Neural progenitor cell (in vitro differentiated cells): ENCODE measurements around the gene ARID5B. TPM values are rescaled to one million over a fixed set of nuclear protein-coding genes. Genes with fewer than 3 reads are reported as not detected.
"Not testable (repeated sequence)": the region's sequence is repeated elsewhere in the genome, so short reads cannot be mapped to it uniquely, and the experiment has no call there.

ENCODE experiments used
- DNase-seq: peaks from one replicate; pipeline ENCODE4 v3.0.0-alpha.2; 2016; ENCODE audit warnings: low spot score
- H2AFZ ChIP-seq: fragments of 200-600 bp; sonication (generic); replicated peaks from 2 replicates; pipeline ENCODE4 v1.6.1; 2016; ENCODE audit warnings: antibody characterized with exemption
- H3F3A ChIP-seq: fragments of 200-600 bp; sonication (generic); 2 replicates; pipeline ENCODE4 v1.6.1; 2016; ENCODE audit warnings: antibody characterized with exemption, low read depth
- H3K27ac ChIP-seq: fragments of 200-600 bp; sonication (generic); 2 replicates; pipeline ENCODE4 v1.5.1; 2016; ENCODE audit warnings: mild to moderate bottlenecking
- H3K27me3 ChIP-seq: fragments of 200-600 bp; sonication (generic); 2 replicates; pipeline ENCODE4 v1.6.1; 2016; ENCODE audit warnings: mild to moderate bottlenecking, moderate library complexity
- H3K36me3 ChIP-seq: fragments of 200-600 bp; sonication (generic); 2 replicates; pipeline ENCODE4 v1.5.1; 2016
- H3K4me1 ChIP-seq: fragments of 200-600 bp; sonication (generic); 2 replicates; pipeline ENCODE4 v1.6.1; 2016; ENCODE audit warnings: mixed run types
- H3K4me2 ChIP-seq: fragments of 200-600 bp; sonication (generic); 2 replicates; pipeline ENCODE4 v1.6.1; 2016
- H3K4me3 ChIP-seq: fragments of 200-600 bp; sonication (generic); 2 replicates; pipeline ENCODE4 v1.5.1; 2016
- H3K79me2 ChIP-seq: fragments of 200-600 bp; sonication (generic); 2 replicates; pipeline ENCODE4 v1.6.1; 2016; ENCODE audit warnings: low read depth
- H3K9ac ChIP-seq: fragments of 200-600 bp; sonication (generic); 2 replicates; pipeline ENCODE4 v1.6.1; 2016
- H3K9me3 ChIP-seq: fragments of 200-600 bp; sonication (generic); 2 replicates; pipeline ENCODE4 v1.5.1; 2016; ENCODE audit warnings: low read depth
- H4K20me1 ChIP-seq: fragments of 200-600 bp; sonication (generic); 2 replicates; pipeline ENCODE4 v1.6.1; 2016; ENCODE audit warnings: low read depth
- H3K27ac Mint-ChIP-seq: 3 replicates; pipeline ENCODE4 v1.8.0; 2021; ENCODE audit warnings: mixed read lengths
- H3K27me3 Mint-ChIP-seq: 2 replicates; pipeline ENCODE4 v1.8.0; 2022; ENCODE audit warnings: low read depth, mild to moderate bottlenecking, inconsistent platforms, moderate library complexity, mixed read lengths; ENCODE audit not compliant: insufficient read depth
- H3K36me3 Mint-ChIP-seq: 3 replicates; pipeline ENCODE4 v1.8.0; 2021; ENCODE audit warnings: mixed read lengths
- H3K4me1 Mint-ChIP-seq: 3 replicates; pipeline ENCODE4 v1.8.0; 2021; ENCODE audit warnings: mixed read lengths
- H3K4me3 Mint-ChIP-seq: 3 replicates; pipeline ENCODE4 v1.8.0; 2021; ENCODE audit warnings: mild to moderate bottlenecking, moderate library complexity, mixed read lengths
- H3K9me3 Mint-ChIP-seq: 3 replicates; pipeline ENCODE4 v1.8.0; 2020; ENCODE audit warnings: mixed read lengths
- CTCF ChIP-seq: fragments of 200-600 bp; sonication (generic); IDR thresholded peaks from 2 replicates; pipeline ENCODE4 v1.5.1; 2017; ENCODE audit warnings: antibody characterized with exemption, mild to moderate bottlenecking
- EZH2 ChIP-seq: fragments of 200-600 bp; sonication (generic); IDR thresholded peaks from 2 replicates; pipeline ENCODE4 v1.6.1; 2017; ENCODE audit warnings: antibody characterized with exemption, mild to moderate bottlenecking, moderate library complexity
- EZH2phosphoT487 ChIP-seq: fragments of 200-600 bp; sonication (generic); IDR thresholded peaks from 2 replicates; pipeline ENCODE4 v1.6.1; 2017; ENCODE audit warnings: antibody characterized with exemption
- total RNA-seq: library from RNA; depleted of rRNA; stranded (reverse); fragments of >200 nt; gene quantifications from 2 replicates; pipeline ENCODE4 v1.2.3, GENCODE V29; 2015; ENCODE audit warnings: low replicate concordance

The ARID5B gene
- total RNA-seq, 1 donor from 2014 or later: 1.5 TPM

GRCh38 chr10:61973906-61974305 lies 72.4 kb downstream of the ARID5B start:
- H3K4me2 ChIP-seq: no peak overlapping the region
- no peaks in the 10 kb centered on the region for H3K79me2 ChIP-seq
- H3K4me1 ChIP-seq: no peaks in the 10 kb centered on the region
- H3K4me3 Mint-ChIP-seq: no peak overlapping the region
- no peaks in the 10 kb centered on the region for H3K27me3 ChIP-seq
- H3K4me1 Mint-ChIP-seq: peaks cover 12% of the 10 kb centered on the region
- no peaks in the 10 kb centered on the region for H4K20me1 ChIP-seq
- H3K27ac Mint-ChIP-seq: no peak overlapping the region
- H3K27ac ChIP-seq: no peak overlapping the region
- no peak overlapping the region for H3K4me3 ChIP-seq
- no peak overlapping the region for H3K9ac ChIP-seq
- peaks cover 2% of the 10 kb centered on the region for H3K27me3 Mint-ChIP-seq
- peaks cover 2% of the 10 kb centered on the region for H3K36me3 Mint-ChIP-seq
- no peaks in the 10 kb centered on the region for H3F3A ChIP-seq
- H3K36me3 ChIP-seq: no peaks in the 10 kb centered on the region
- TF ChIP-seq CTCF: no peak
- no peak for TF ChIP-seq EZH2phosphoT487
- no peak for TF ChIP-seq EZH2
- no peak for DNase-seq
- H3K9me3 ChIP-seq: no peaks in the 10 kb centered on the region
- H2AFZ ChIP-seq: no peak overlapping the region
- peaks cover 3% of the 10 kb centered on the region for H3K9me3 Mint-ChIP-seq

GRCh38 chr10:61974601-61975390 lies 73.3 kb downstream of the ARID5B start:
- no peak overlapping the region for H3K27ac ChIP-seq
- H4K20me1 ChIP-seq: no peaks in the 10 kb centered on the region
- H3K4me2 ChIP-seq: no peak overlapping the region
- H3K4me1 Mint-ChIP-seq: peaks cover 12% of the 10 kb centered on the region
- DNase-seq: no peak
- no peak overlapping the region for H3K27ac Mint-ChIP-seq
- H3K9me3 Mint-ChIP-seq: peaks cover 3% of the 10 kb centered on the region
- no peak overlapping the region for H3K4me3 ChIP-seq
- no peak overlapping the region for H2AFZ ChIP-seq
- H3K9ac ChIP-seq: no peak overlapping the region
- TF ChIP-seq EZH2 (no peak), EZH2phosphoT487 (no peak), CTCF (no peak)
- no peaks in the 10 kb centered on the region for H3F3A ChIP-seq
- peaks cover 2% of the 10 kb centered on the region for H3K36me3 Mint-ChIP-seq
- no peaks in the 10 kb centered on the region for H3K79me2 ChIP-seq
- H3K4me3 Mint-ChIP-seq: no peak overlapping the region
- no peaks in the 10 kb centered on the region for H3K36me3 ChIP-seq
- H3K9me3 ChIP-seq: no peaks in the 10 kb centered on the region
- H3K4me1 ChIP-seq: no peaks in the 10 kb centered on the region
- no peaks in the 10 kb centered on the region for H3K27me3 ChIP-seq
- H3K27me3 Mint-ChIP-seq: peaks cover 2% of the 10 kb centered on the region

- Histone ChIP-seq H3F3A (no peaks in the 10 kb centered on the region), H3K27ac (no peak overlapping the region), H3K4me1 (no peaks in the 10 kb centered on the region), H3K9ac (no peak overlapping the region), H3K9me3 (no peaks in the 10 kb centered on the region), H2AFZ (no peak overlapping the region), H3K4me2 (no peak overlapping the region), H3K4me3 (no peak overlapping the region), H3K27me3 (no peaks in the 10 kb centered on the region), H3K79me2 (no peaks in the 10 kb centered on the region), H3K36me3 (no peaks in the 10 kb centered on the region), H4K20me1 (no peaks in the 10 kb centered on the region)
- peaks cover 2% of the 10 kb centered on the region for H3K27me3 Mint-ChIP-seq
- DNase-seq: no peak
- peaks cover 10% of the 10 kb centered on the region for H3K4me1 Mint-ChIP-seq
- H3K4me3 Mint-ChIP-seq: no peak overlapping the region
- H3K9me3 Mint-ChIP-seq: peaks cover 3% of the 10 kb centered on the region
- peaks cover 2% of the 10 kb centered on the region for H3K36me3 Mint-ChIP-seq
- no peak overlapping the region for H3K27ac Mint-ChIP-seq
- TF ChIP-seq EZH2phosphoT487 (no peak), EZH2 (no peak), CTCF (no peak)
These were observed 74.0 kb downstream of the ARID5B start for GRCh38 chr10:61975391-61975932.

- H3K27ac ChIP-seq, H3K9ac ChIP-seq, H4K20me1 ChIP-seq, H3K27ac Mint-ChIP-seq, H3K27me3 ChIP-seq, H3K36me3 Mint-ChIP-seq, H3K36me3 ChIP-seq, H3K9me3 Mint-ChIP-seq, H3K79me2 ChIP-seq, H3K27me3 Mint-ChIP-seq, H3K9me3 ChIP-seq, H3K4me3 Mint-ChIP-seq, H3F3A ChIP-seq, H3K4me3 ChIP-seq, H3K4me2 ChIP-seq, H2AFZ ChIP-seq, H3K4me1 Mint-ChIP-seq, H3K4me1 ChIP-seq, DNase-seq: not testable (repeated sequence)
These were observed 75.6 kb downstream of the ARID5B start for GRCh38 chr10:61976951-61977721.
